ENCODE data around the gene GEMIN5. TPM values are rescaled to one million over a fixed set of nuclear protein-coding genes. Genes with fewer than 3 reads are reported as not detected.

Gene GEMIN5
- total and polyA plus RNA-seq, 2 of the 4 experiments (the other 2 are of a cell fraction) = 9.0 to 31.5 TPM

DNA sequence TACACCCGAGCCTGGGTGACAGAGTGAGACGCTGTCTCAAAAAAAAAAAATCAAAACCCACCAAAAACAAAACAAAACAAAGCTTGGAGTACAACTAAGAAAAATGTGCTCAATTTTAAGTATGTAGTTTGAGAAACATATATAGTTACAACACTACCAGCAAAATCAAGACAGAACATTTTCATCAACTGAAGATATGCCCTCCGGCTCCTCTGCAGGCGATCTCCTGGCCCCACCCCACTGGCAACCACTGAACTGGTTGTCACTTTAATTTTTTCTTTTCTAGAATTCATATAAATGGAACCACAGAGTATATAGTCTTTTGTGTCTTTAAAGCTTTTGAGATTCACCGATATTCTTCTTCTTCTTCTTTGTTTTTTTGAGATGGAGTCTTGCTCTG, 44.6 kb downstream of the GEMIN5 start:
- H3K27ac ChIP-seq (ENCODE audit: insufficient read depth, low read length) = no peak overlapping the region
- H3K36me3 ChIP-seq (ENCODE audit: control insufficient read depth, insufficient read depth, low read length) = peaks cover 46% of the 10 kb centered on the region
- no peaks in the 10 kb centered on the region for H3K27me3 ChIP-seq (ENCODE audit: control insufficient read depth, insufficient read depth, low read length)
- in situ Hi-C loops (cut with MboI; ENCODE audit: low sequenced_read_pairs) = no loop called here
- H2AFZ ChIP-seq (replicated peaks; ENCODE audit: low read length, poor library complexity) = no peak overlapping the region
- DNase-seq = no peak
- no peak overlapping the region for H4K91ac ChIP-seq (ENCODE audit: insufficient read depth, low read depth, low read length)
- CTCF ChIA-PET = no interaction called here
- no peaks in the 10 kb centered on the region for H3K4me1 ChIP-seq (ENCODE audit: control insufficient read depth, insufficient read depth, low read length)
- H4K5ac ChIP-seq (ENCODE audit: low read depth, low read length) = no peak overlapping the region
- no peak overlapping the region for H2BK5ac ChIP-seq (ENCODE audit: low read depth, low read length, poor library complexity, severe bottlenecking)
- no TSS peak for BruUV-seq (replicated peaks)
- H3K4ac ChIP-seq (ENCODE audit: low read depth, low read length) = no peak overlapping the region
- H3K14ac ChIP-seq (replicated peaks; ENCODE audit: low read depth, low read length) = no peak overlapping the region
- H2AK9ac ChIP-seq (replicated peaks; ENCODE audit: low read depth, low read length, poor library complexity) = no peak overlapping the region
- no peaks in the 10 kb centered on the region for H4K20me1 ChIP-seq (ENCODE audit: insufficient read depth, low read length)
- no peak overlapping the region for H3K56ac ChIP-seq (ENCODE audit: extremely low read depth, insufficient read depth, low read length)
- no peak overlapping the region for H2BK15ac ChIP-seq (ENCODE audit: low read depth, low read length)
- no peak overlapping the region for H2BK120ac ChIP-seq (ENCODE audit: low read depth, low read length)
- no peak overlapping the region for H4K8ac ChIP-seq (ENCODE audit: low read depth in 2 of 2, low read length in 2 of 2)
- intact Hi-C loops (cut with micrococcal nuclease) = no loop called here
- no peaks in the 10 kb centered on the region; the same call in 1 of the 2 replicates for H3K9me1 ChIP-seq (ENCODE audit: insufficient read depth, low read length)
- dilution Hi-C loops (cut with HindIII; ENCODE audit: low sequenced_read_pairs, unreplicated experiment) = no loop called here
- no peaks in the 10 kb centered on the region for H3K9me3 ChIP-seq (ENCODE audit: control insufficient read depth, insufficient read depth, low read length)
- no peak overlapping the region for H3K18ac ChIP-seq (ENCODE audit: low read depth, low read length)
- TF ChIP-seq RCOR1 (IDR thresholded peaks at IDR 0.05; ENCODE audit: insufficient replicate concordance, low read length) = no peak
- TF ChIP-seq USF2 (IDR thresholded peaks at IDR 0.05; ENCODE audit: low read depth, low read length) = no peak
- no peak for TF ChIP-seq SMC3 (IDR thresholded peaks at IDR 0.05; ENCODE audit: low read depth, low read length)
- no peak for TF ChIP-seq RFX5 (IDR thresholded peaks at IDR 0.05; ENCODE audit: low read depth, low read length)
- no peak overlapping the region for H3K4me2 ChIP-seq (ENCODE audit: low read depth, low read length)
- POLR2A ChIA-PET (ENCODE audit: unreplicated experiment) = no interaction called here
- H2BK20ac ChIP-seq (ENCODE audit: low read depth, low read length) = no peak overlapping the region
- H3K23ac ChIP-seq (ENCODE audit: low read depth, low read length) = no peak overlapping the region
- H3K4me3 ChIP-seq (ENCODE audit: insufficient read depth, low read depth, low read length) = no peak overlapping the region
- H2AK5ac ChIP-seq (ENCODE audit: low read depth, low read length) = no peak overlapping the region
- no peak for ATAC-seq (ENCODE audit: low read depth)
- no peak overlapping the region for H3K9ac ChIP-seq (ENCODE audit: low read depth, low read length)
- H3K79me1 ChIP-seq (ENCODE audit: low read depth in 1 of 2, low read length in 2 of 2) = no peaks in the 10 kb centered on the region
- no CpG with 5 or more reads among the region's 5 CpGs for WGBS, 2 experiments (ENCODE audit: extremely low coverage in 2 of 2, insufficient read length in 1 of 2)

Measured in IMR-90 (cell line).